HEK293 (cell line): Measurements from ENCODE around the gene RRP1B.
"Not testable (repeated sequence)": the region's sequence is repeated elsewhere in the genome, so short reads cannot be mapped to it uniquely, and the experiment has no call there.

ENCODE experiments used
- ATF2 ChIP-seq: fragments of 450-650 bp; formaldehyde crosslinking; IDR thresholded peaks from 2 replicates; pipeline ENCODE4 v1.5.1; 2016; ENCODE audit warnings: missing biosample characterization, missing genetic modification characterization, low read depth
- CTCF ChIP-seq: fragments of 450-650 bp; formaldehyde crosslinking; IDR thresholded peaks from 2 replicates; pipeline ENCODE4 v1.5.1; 2016; ENCODE audit warnings: missing biosample characterization, missing genetic modification characterization
- REST ChIP-seq: fragments of 450-650 bp; formaldehyde crosslinking; IDR thresholded peaks from 2 replicates; pipeline ENCODE4 v1.5.1; 2016; ENCODE audit warnings: missing biosample characterization, missing genetic modification characterization
- ZBTB21 ChIP-seq: fragments of 450-650 bp; formaldehyde crosslinking; IDR thresholded peaks from 2 replicates; pipeline ENCODE4 v1.5.1; 2017; ENCODE audit warnings: missing biosample characterization, missing genetic modification characterization
- ZNF214 ChIP-seq: fragments of 450-650 bp; formaldehyde crosslinking; IDR thresholded peaks from 2 replicates; pipeline ENCODE4 v1.5.1; 2017; ENCODE audit warnings: missing biosample characterization, mild to moderate bottlenecking, missing genetic modification characterization, borderline replicate concordance
- ZSCAN30 ChIP-seq: fragments of 450-650 bp; IDR thresholded peaks from 2 replicates; pipeline ENCODE4 v1.5.1; 2018; ENCODE audit warnings: missing biosample characterization, mild to moderate bottlenecking, missing genetic modification characterization, moderate library complexity
- TF ChIP-seq, protein P1 (sequence below): fragments of 450-650 bp; formaldehyde crosslinking; IDR thresholded peaks from 2 replicates; pipeline ENCODE4 v1.5.1; 2016; ENCODE audit warnings: missing biosample characterization, missing genetic modification characterization

DNA sequence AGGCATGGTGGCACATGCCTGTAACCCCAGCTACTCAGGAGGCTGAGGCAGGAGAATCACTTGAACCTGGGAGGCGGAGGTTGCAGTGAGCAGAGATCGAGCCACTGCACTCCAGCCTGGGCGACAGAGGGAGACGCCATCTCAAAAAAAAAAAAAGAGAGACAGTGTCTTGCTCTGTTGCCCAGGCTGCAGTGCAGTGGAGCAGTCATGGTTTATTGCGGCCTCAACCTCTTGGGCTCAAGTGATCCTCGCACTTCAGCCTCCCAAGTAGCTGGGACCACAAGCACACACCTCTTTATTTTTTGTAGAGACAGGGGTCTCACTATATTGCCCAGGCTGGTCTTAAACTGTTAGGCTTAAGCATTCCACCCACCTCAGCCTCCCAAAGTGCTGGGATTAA is 21.1 kb downstream of the RRP1B start:
- TF ChIP-seq CTCF (tag by site-specific recombination); REST (tag by site-specific recombination); ZBTB21; ATF2 (tag by site-specific recombination); ZNF214 (tag by site-specific recombination); ZSCAN30 (tag by site-specific recombination): not testable (repeated sequence)
- TF ChIP-seq, protein P1, sequence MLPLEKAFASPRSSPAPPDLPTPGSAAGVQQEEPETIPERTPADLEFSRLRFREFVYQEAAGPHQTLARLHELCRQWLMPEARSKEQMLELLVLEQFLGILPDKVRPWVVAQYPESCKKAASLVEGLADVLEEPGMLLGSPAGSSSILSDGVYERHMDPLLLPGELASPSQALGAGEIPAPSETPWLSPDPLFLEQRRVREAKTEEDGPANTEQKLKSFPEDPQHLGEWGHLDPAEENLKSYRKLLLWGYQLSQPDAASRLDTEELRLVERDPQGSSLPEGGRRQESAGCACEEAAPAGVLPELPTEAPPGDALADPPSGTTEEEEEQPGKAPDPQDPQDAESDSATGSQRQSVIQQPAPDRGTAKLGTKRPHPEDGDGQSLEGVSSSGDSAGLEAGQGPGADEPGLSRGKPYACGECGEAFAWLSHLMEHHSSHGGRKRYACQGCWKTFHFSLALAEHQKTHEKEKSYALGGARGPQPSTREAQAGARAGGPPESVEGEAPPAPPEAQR: not testable (repeated sequence)
